Lung microvascular endothelial cell (primary cell): Measurements from ENCODE around the gene IDH3A. TPM values are rescaled to one million over a fixed set of nuclear protein-coding genes. Genes with fewer than 3 reads are reported as not detected.

Source experiments
- DNase-seq, 2 donors: peaks; one replicate each; pipeline versions ENCODE4 v3.0.0 to v3.0.0-alpha.2; 2010; ENCODE audit warnings: low read depth in 2 of 2
- total RNA-seq: library from RNA; depleted of rRNA; stranded (reverse); fragments of >200 nt; gene quantifications from 2 replicates; pipeline ENCODE4 v1.2.1, GENCODE V29; 2014

IDH3A gene
- total RNA-seq = 12.9 and 20.8 TPM in 2 replicates

DNA sequence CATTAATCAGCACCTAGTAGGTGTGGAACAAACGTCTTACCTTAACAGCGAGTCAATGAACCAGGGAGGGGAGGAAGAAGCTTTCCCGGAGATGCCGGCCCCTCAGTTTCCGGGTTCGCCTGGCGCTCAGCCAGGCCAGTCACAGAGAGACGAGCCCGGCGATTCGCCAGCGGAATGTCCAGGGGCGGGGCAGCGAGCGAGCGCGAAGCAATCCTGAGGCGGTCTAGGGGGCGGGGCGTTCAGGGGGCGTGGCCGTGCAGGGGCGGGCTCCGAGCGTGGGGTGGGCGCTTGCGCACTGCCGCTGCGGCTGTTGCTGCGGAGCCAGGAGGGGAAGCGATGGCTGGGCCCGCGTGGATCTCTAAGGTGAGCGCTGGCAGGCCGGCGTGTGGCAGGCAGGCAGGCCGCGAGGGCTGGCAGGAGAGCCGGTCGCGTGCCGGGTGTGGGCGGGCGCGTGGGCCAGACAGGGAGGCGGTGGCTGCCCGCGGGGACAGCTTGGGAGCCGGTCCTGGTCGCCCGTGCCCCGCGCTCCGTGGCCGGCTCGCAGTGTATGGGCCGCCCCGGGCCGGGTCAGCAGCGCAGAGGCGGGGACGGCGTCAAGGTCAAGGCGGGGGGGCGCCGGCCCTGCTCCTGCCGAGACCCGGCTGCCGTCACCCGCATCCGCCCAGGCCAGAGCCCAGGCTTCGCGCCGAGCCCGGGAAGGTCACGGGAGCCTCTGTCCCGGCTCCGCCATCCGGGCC lies at the start of gene IDH3A:
TSS of gene IDH3A (plus strand) at position 295 of the 737 bp plus-strand sequence. CDS start at position 337, 42 bp downstream.
- peak; percentile 96 to 98 for DNase-seq

DNA sequence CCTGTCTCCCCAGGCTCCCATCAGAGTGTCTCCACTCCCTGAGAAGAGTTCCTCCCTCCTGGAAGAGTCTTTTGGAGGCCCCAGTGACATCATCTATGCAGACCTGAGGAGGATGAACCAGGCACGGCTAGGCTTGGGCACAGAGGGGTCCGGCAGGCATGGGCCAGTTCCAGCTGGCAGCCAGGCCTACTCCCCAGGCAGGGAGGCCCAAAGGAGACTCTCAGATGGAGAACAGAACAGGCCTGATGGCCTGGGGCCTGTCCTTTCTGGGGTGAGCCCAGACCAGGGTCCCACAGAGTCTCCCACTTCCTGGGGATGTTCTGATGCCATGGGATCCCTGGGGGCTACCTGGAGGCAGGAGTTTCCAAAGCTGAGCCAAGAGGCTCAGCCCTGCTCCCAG lies 48.3 kb upstream of the IDH3A start:
- DNase-seq = no peak

DNA sequence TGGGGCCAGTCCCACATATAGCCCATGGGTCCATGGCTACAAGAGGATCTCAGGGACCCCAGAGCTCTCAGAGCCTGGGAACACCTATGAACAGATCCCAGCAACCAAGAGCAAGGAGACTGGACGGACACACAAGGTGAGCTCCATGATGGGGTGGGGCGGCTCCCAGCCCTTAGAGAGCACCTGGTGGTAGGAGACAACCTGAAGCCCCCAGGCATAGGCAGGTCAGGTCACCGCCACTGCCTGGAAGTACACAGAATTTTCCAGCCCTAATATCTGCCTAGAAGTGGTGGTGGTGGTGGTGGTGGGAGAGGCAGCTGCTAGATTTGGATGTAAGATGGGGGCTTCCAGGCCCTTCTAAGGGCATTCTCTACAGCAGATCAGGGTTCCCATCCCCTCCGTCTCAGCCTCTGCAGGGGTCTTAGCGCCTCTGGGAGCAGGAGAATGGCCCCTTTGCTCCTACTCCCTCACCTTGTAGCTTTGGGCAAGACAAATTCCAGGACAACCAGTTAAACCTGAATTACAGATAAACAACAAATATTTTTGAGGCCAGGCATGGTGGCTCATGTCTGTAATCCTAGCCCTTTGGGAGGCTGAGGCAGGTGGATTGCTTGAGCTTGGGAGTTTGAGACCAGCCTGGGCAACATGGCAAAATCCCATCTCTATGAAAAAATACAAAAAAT lies 47.6 kb upstream of the IDH3A start:
- DNase-seq = no peak

DNA sequence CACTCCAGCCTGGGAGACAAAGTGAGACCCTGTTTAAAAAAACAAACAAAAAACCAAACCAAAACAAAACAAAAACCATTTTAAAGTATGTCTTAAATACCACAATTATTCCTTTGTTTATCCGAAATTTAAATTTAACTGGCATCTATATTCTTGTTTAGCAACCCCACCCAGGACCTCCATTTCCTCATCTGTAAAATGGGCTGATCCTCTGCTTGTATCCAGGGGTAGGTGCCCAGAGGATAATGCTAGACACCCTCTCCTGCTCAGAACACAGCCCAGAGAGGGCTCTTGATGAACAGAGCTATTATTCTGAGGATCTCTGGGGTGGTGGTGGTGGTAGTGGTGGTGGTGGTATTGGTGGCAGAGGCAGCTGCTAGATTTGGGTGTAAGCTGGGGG lies 47.0 kb upstream of the IDH3A start:
- DNase-seq = no peak

DNA sequence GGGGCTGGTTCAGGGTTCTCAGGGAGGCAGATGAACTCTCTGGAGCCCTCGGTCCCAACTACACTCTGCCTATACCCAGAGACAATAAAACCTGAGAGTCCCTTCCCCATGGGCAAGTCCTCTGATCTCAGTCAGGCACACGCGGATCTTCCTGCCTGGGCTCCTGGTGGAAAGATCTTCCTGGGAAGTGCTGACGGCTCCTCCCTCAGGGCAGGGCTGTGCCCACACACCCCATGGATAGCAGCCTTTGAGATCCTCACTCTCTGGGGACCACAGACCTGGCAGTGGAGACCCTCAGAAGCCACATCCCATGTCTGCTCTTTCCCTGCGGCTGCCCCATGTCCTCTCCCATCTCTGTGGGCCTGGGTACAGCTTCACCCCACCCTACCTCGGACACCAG lies 46.4 kb upstream of the IDH3A start:
- no peak for DNase-seq

DNA sequence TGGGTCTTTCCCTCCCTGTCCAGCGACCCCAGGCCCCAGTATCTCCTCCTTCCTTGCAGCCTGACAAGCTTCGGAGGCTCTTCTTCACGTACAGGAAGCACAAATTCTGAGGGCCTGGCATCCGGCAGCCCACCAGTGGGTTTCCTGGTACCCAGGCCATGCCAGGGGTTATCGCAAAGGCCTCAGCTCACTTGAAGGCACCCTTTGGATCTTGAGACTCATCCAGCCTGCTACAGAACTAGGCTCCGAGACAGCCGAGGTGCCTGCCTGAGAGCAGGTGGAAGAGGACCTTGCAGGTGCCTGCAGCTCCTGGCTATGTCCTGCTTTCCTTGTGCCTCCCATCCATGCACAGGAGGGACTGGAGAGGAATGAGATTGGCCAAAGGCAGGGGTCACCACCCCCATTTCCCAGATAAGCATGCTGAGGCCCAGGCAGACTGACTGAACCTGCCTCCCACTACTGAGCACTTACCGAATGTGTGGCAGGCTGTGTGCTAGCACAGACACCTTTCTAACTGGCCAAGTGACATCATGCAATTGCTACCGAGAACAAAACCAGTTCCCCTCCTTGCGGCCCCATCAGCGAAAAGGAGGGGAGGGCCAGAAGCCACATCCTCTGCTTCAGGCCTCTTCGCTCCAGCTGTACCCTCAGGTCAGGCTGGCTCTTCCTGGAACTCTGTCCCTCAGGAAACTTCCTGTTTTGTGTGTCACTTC lies 45.6 kb upstream of the IDH3A start:
- DNase-seq = peak in 1 of 2 donors; percentile 17

DNA sequence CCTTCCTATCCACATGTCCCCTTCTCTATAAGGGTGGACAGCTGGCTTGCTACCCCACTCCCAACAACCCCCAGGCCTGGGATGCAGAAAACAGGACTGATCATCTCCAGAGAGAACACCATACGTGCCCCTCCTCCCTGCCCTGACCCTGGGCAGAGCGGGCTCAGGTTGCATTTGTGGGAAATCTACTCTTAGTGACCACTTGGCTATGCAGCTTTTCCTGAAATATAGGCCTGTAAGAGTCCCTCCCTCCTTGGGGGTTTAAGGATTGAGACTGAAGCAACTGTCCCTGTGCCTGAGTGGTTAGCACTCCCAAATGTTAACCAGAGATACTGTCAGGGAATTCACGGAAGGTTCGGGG lies 45.1 kb upstream of the IDH3A start:
- DNase-seq = no peak

DNA sequence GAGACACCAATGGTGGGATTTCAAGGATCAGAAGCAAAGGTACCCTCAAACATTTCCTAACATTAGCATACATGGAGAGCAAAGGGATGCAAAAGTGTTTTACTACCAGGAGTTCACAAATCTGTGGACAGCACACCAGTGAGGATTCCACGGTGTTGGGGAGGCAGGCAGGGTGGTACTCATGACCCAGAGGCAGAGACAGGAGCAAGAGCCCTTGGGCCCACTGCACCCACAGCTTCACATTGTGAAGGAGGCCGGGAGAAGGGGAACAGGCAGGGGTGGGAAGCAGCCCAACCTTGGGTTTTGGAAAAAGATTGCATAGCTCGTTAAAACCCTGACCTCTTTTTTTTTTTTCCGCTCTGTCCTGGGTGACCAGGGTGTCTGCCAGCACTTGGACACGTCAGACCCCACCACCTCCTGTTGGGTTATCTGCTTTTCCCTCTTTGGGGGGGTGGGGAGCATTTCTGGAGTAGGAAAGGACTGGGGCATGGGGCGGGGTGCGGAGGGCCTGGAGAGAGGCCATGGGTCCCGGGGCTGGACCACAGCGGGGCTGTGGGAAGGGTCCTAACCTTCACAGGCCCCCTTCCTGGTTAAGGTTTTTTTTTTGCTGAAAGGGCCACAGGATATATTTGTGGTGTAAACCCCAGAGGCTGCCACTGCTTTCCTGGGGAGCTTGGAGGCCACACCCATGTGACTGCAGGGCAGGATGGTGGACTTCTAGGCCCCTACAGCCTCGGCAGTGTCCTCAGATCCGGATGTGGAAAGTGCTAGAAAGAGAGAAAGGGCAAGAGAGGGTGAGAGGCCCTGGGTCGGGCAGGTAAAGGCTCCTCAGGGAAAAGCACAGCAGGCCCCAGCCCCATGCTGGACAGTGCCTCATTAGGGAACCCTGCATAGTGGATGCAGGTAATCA lies 44.3 kb upstream of the IDH3A start:
- no peak for DNase-seq

DNA sequence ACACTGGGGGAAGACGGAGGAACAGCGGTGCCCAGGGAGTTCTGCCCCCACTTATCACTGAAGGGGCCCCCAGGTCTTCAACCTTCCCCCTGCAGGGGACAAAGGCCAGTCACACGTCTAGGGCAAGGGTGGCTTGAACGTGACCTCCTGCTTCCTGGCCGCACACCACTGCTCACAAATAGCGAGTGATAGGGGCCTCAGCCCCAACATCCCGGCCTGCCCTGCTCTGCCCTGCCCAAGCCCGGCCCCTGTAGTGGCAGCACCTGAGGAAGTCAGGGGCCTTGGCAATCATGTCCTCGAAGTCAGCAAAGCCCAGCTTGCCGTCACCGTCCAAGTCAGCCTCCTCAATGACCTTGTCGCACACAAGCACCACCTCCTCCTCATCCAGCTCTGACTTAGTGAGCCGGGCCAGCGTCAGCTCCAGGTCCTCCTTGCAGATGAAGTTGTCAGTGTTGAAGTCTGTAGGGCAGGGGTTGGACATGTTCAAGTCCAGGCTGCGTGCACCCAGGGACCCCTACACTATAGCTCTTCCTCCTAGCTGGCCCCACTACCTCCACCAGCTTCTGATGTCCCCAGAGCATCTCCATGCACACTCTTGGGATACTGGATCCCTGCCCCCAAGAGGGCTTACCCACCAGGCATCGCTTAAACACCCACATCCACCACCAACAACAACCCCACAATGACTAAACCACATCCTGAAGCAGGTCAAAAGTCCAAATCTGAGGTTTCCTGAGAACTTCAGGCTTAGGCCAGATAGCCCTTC lies 43.5 kb upstream of the IDH3A start:
- peak in 1 of 2 donors; percentile 77 for DNase-seq

DNA sequence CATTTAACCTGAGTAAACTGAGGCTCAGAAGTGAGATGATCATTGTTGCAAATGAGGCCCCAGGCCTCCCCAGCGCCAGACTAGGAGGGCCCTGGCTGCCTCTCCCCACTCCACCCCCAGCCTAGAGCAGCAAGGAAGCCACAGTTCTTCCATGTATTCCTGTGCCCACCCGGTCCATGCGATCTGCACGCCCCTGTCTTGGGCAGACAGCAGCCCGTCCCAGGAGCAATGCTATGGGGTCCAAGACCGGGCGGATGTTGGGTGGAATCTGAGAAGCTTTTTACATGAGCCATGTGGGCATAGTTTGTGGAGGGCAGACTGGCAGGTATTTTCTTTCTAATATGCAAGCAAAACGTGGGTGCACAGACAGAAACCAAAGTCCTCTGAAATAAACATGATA lies 41.7 kb upstream of the IDH3A start:
- no peak for DNase-seq

DNA sequence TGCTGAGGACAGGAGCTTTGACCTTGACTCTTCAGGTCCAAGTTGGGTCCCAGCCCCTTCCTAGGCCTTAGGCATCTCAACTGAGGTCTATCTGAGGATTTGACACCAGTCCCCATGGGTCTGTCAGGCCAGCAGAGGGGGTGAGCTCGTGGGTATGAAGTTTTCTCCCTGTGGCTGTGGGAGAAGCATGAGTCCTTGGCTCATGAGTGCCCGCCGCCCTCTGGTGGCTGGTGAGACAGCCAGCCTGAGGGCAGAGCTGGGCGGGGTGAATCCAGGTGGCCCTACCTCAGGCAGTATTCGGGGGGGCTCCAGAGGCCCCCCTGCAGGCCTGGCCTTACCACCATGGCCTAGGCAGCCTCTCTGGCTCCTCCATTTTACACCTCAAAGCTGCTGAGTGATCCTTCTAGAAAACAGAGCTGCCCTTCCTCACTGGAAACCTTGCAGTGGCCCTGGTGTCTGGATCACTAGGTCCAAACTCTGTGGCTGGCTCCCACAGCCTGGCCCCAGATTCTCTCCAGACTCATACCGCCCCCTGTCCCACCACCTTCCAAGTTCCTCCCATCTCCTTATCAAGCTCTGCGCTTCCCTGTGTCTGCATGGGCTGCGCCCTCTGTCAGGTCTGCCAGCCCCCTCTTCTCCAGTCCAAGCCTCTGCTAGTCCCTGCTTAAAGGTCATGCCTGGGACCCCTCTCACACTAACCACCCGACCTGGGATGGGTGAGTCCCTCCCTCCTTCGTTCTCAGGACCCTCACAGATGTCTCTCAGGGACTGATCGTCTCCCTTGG lies 40.7 kb upstream of the IDH3A start:
- DNase-seq = peak; percentile 89 to 94

DNA sequence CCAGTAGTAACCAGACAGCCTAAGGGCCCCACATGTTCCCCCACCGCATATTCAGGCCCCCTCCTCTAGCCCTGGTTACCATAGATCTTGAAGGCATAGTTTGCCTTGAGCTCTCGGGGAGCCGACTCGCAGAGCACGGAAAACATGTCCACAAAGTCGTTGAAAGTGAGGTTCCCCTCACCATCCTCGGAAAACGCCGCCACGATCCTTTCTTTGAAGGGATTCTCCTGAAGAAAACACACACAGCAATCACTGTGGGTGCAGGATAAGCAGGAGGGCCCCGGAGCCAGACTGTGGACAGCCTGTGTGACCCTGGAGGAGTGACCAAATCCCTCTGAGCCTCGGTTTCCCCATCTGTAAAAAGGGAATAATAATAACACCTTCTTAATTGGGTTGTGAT lies 40.0 kb upstream of the IDH3A start:
- DNase-seq = no peak

DNA sequence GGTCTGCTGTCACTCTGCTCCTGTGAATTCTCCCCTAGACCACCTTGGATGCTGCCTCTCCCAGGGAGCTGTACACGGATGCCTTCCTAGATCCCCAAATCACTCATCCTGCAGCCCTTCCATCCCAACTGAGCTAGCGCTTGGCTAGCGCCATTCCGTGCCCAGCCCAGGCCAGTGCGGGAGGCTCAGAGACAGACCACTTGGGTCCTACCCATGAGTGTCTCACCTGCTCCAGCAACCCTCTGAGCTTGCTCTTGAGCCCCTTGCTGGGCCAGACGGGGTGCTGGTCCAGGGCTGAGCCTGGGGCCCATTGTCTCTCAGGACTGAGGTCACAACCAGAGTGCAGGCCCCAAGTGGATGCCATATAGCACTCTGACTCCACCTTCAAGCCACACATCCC lies 39.1 kb upstream of the IDH3A start:
- DNase-seq = no peak

DNA sequence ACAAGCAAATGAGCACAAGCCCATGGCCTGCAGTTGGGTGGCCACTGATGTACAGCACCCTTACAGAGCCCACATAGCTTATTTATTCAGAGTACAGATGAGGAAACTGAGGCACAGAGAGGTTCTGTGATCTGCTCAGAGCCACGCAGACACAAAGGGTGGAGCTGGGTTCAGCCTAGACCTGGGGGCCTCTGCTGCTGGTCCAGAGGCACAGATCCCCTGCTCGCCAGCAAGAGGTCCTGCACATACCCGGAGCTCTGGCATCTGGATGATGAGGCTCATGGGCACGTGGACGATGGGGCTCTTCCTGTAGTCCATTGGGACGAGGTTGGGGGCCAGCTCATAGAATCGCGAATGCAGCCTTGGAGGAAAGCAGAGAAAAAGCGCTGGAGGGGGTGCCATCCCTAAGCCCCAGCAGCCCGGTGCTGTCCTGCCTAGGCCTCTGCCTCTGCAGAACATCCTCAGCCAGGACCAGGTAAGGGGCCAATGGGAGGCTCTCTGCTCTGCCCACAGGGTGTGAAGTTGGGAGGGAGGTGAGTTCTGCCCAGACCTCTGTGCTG lies 38.2 kb upstream of the IDH3A start:
- DNase-seq = no peak

DNA sequence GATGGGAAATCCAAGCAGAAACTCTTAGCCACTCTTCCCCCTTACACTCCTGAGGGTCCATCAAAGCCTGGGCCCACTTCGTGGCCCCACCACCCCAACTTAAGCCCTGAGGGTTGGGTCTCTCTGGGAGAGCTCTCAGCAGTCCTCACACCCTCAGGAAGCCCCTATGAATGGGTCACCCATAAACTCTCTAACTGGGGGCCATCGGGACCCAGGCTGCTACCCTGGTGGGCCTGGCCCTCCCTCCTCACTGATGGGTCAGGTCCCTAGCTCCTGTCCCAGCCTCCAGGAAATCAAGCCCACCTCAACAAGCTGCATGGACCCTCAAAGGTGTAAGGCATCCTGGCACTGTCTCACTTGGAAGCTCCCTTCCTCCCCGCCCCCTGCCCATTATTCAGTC lies 37.4 kb upstream of the IDH3A start:
- DNase-seq = no peak

DNA sequence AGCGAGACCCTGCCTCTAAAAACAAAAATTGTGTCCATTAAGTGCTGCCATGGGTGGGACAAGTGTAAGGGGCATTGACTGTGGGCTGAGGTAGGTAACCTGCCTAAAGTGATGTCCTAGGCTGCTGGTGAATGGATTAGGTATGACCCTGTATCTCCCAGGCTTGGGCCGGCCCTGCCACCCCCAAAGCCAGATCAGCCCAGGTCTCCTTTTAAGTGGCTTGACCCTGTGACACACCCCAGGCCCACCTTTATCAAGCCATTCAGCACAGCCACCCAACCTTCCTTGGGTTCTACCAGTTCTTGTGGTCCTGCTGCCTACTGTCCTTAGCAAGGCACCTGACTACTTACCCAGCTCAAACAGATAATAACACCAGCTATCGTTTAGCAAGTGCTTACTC lies 36.6 kb upstream of the IDH3A start:
- no peak for DNase-seq

DNA sequence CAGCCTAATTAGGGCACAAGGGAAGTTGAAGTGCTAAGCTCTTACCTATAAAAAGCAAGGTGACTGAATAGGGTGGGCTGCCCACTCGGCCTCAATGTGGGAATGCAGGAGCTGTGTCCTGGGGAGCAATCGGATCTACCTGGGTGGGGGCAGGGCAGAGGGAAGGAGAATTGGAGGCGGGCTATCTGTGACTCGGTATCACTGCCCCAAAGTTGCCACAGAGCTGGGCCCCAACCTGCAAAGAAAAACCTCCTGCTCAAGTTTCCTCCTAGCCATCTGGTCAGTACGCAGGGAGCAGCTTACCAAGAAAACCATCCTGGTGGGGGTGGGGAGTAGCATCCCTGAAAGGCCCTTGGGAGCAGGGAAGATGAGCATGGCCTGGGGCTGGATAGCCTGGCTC lies 28.6 kb upstream of the IDH3A start:
- DNase-seq = no peak

DNA sequence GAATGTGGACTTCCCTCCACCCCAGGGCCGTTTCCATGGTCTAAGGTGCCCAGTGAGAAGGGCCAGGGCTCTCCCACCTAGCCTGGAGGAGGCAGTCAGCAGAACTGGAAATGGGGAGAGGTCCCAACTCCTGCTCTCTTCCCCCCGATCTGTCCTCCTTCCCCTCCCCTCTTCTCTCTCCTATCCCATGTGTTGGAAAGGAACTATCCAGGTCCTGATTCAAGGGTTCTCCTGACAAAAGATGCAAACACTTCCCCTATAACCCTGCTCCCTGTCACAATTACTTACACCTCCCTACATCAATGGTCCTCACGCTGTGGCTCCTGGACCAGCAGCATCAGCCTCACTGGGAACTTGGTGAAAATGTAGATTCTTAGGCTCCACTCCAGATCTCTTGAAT lies 23.9 kb upstream of the IDH3A start:
- no peak for DNase-seq

DNA sequence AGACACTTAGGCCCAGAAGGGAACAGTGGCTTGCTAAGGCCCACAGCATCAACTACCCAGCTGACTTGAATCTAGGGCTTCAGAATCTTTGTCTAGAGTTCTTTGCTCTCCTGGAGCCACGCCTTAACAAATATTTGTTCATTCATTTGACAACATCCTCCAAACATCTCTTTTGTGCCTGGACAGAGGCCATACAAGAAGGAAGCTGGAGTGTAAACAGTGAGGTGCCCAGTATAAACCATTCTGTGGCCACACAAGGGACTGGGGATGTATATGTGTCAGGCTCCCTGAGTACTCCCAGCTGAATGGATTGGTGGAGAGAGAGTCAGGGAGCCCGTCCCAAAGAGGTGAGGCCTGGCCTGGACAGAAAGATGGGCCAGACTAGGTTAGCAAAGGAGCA lies 21.3 kb upstream of the IDH3A start:
- no peak for DNase-seq
